HCT116 (cell line): ENCODE data around the gene KIF13A. TPM values are rescaled to one million over a fixed set of nuclear protein-coding genes. Genes with fewer than 3 reads are reported as not detected.

Experiments used
- ATAC-seq: fragments of 200-7000 bp; cut with Tn5 transposase; 2 replicates; pipeline ENCODE4 v1.9.1; 2020; ENCODE audit warnings: mild to moderate bottlenecking, moderate library complexity
- BruUV-seq: library from RNA; stranded (reverse); fragments of 400-500 nt; replicated peaks from 2 replicates; lab custom pipeline; 2021; lab: Mats Ljungman, UMichigan
- CTCF ChIA-PET: fragments of 300-600 bp; sonication (Branson Sonifier 250); formaldehyde crosslinking; loops from one replicate; lab custom pipeline; 2021; ENCODE audit warnings: antibody characterized with exemption; lab: Charles Lee
- POLR2A ChIA-PET: fragments of 300-600, 350-600 bp; sonication (Branson Sonifier 250); formaldehyde crosslinking; loops from one replicate; lab custom pipeline; 2021; ENCODE audit warnings: antibody characterized with exemption; lab: Charles Lee
- RAD21 ChIA-PET, 2 experiments: fragments of 300-600 bp; sonication (Branson Sonifier 250); formaldehyde crosslinking; loops; one replicate each; lab custom pipeline; 2023; ENCODE audit warnings: low total read pairs in 2 of 2; ENCODE audit not compliant: uncharacterized antibody in 2 of 2, unreplicated experiment in 2 of 2, low non-redundant PET in 1 of 2; lab: Charles Lee
- DNase-seq: peaks from one replicate; pipeline ENCODE4 v3.0.0-alpha.2; 2010; ENCODE audit warnings: low read depth, low spot score
- H2AFZ ChIP-seq: fragments of 200-600 bp; shearing (Covaris generic), sonication (generic); 2 replicates; pipeline ENCODE4 v1.6.1; 2017; ENCODE audit warnings: low read depth, mixed run types, mixed read lengths, antibody characterized with exemption, low read length; ENCODE audit not compliant: poor library complexity, severe bottlenecking
- H3K27ac ChIP-seq: 2 replicates; pipeline ENCODE4 v1.5.1; 2012; ENCODE audit warnings: low read depth, low read length
- H3K27me3 ChIP-seq: fragments of 200-600 bp; sonication (generic); 2 replicates; pipeline ENCODE4 v1.6.1; 2016; ENCODE audit warnings: mixed run types, low read length, mixed read lengths; ENCODE audit not compliant: insufficient read depth
- H3K36me3 ChIP-seq, 2 experiments: fragments of 200-500 bp in 1 of 2; fragments of 200-600 bp in 1 of 2; sonication (Bioruptor generic) in 1 of 2; sonication (generic) in 1 of 2; 2 replicates each; pipeline versions ENCODE4 v1.5.1 to v1.6.1; 2014 to 2016; ENCODE audit warnings: low read length in 2 of 2, inconsistent platforms in 1 of 2, mixed read lengths in 1 of 2, mixed run types in 1 of 2; ENCODE audit not compliant: insufficient read depth in 2 of 2, control insufficient read depth in 1 of 2
- H3K4me1 ChIP-seq, 2 experiments: fragments of 200-600 bp in 1 of 2; sonication (generic) in 1 of 2; 2 replicates each; pipeline versions ENCODE4 v1.5.1 to v1.6.1; 2012 to 2017; ENCODE audit warnings: low read length in 2 of 2, inconsistent platforms in 1 of 2, mild to moderate bottlenecking in 1 of 2, mixed read lengths in 1 of 2, mixed run types in 1 of 2, moderate library complexity in 1 of 2; ENCODE audit not compliant: insufficient read depth in 2 of 2, control insufficient read depth in 1 of 2
- H3K4me2 ChIP-seq: fragments of 200-600 bp; sonication (generic); 2 replicates; pipeline ENCODE4 v1.6.1; 2017; ENCODE audit warnings: mixed run types, low read length, mixed read lengths
- H3K4me3 ChIP-seq, 2 experiments: fragments of 200-600 bp in 1 of 2; sonication (generic) in 1 of 2; replicated peaks in 1 of 2; 2 replicates each; pipeline ENCODE4 v1.5.1; 2011 to 2016; ENCODE audit warnings: low read length in 2 of 2, control low read depth in 1 of 2, low read depth in 1 of 2, mild to moderate bottlenecking in 1 of 2, mixed read lengths in 1 of 2, mixed run types in 1 of 2
- H3K79me2 ChIP-seq: fragments of 200-600 bp; sonication (generic); 2 replicates; pipeline ENCODE4 v1.6.1; 2017; ENCODE audit warnings: mild to moderate bottlenecking, mixed run types, low read length, moderate library complexity, mixed read lengths; ENCODE audit not compliant: insufficient read depth
- H3K9ac ChIP-seq: fragments of 200-600 bp; sonication (generic); 2 replicates; pipeline ENCODE4 v1.6.1; 2016; ENCODE audit warnings: low read length, mixed read lengths
- H3K9me2 ChIP-seq: fragments of 200-600 bp; sonication (generic), shearing (Covaris generic); 2 replicates; pipeline ENCODE4 v1.6.1; 2017; ENCODE audit warnings: mixed run types, mild to moderate bottlenecking, moderate library complexity; ENCODE audit not compliant: insufficient read depth
- H3K9me3 ChIP-seq, 2 experiments: fragments of 200-500 bp in 1 of 2; fragments of 200-600 bp in 1 of 2; sonication (Bioruptor generic) in 1 of 2; sonication (generic) in 1 of 2; 2 replicates each; pipeline ENCODE4 v1.6.1; 2014 to 2017; ENCODE audit warnings: low read length in 2 of 2, mixed read lengths in 2 of 2, inconsistent platforms in 1 of 2, low read depth in 1 of 2, mild to moderate bottlenecking in 1 of 2, mixed run types in 1 of 2, moderate library complexity in 1 of 2; ENCODE audit not compliant: control insufficient read depth in 1 of 2, insufficient read depth in 1 of 2
- H4K20me1 ChIP-seq: fragments of 200-600 bp; sonication (generic), shearing (Covaris generic); 2 replicates; pipeline ENCODE4 v1.6.1; 2017; ENCODE audit warnings: mixed run types, mild to moderate bottlenecking, moderate library complexity; ENCODE audit not compliant: insufficient read depth
- ATF3 ChIP-seq: IDR thresholded peaks from 2 replicates; pipeline ENCODE4 v1.6.1; 2012
- CBX3 ChIP-seq: IDR thresholded peaks from 2 replicates; pipeline ENCODE4 v1.6.1; 2012; ENCODE audit warnings: low read depth
- CTCF ChIP-seq, 3 experiments: fragments of 200-600 bp in 1 of 3; sonication (generic) in 1 of 3; IDR thresholded peaks in 2 of 3; conservative IDR thresholded peaks in 1 of 3; 2 replicates each; pipeline ENCODE4 v1.5.1; 2012 to 2017; ENCODE audit warnings: low read depth in 2 of 3, low read length in 2 of 3, antibody characterized with exemption in 1 of 3, borderline replicate concordance in 1 of 3, control low read depth in 1 of 3, mild to moderate bottlenecking in 1 of 3, mixed read lengths in 1 of 3, mixed run types in 1 of 3, moderate library complexity in 1 of 3; ENCODE audit not compliant: insufficient read depth in 1 of 3
- EGR1 ChIP-seq: IDR thresholded peaks from 2 replicates; pipeline ENCODE4 v1.6.1; 2012; ENCODE audit warnings: low read depth
- ELF1 ChIP-seq: IDR thresholded peaks from 2 replicates; pipeline ENCODE4 v1.6.1; 2012; ENCODE audit warnings: low read depth, borderline replicate concordance
- EZH2 ChIP-seq: fragments of 200-600 bp; sonication (generic); IDR thresholded peaks from 2 replicates; pipeline ENCODE4 v1.6.1; 2017; ENCODE audit warnings: antibody characterized with exemption, mixed run types
- EZH2phosphoT487 ChIP-seq: fragments of 200-600 bp; IDR thresholded peaks from 2 replicates; pipeline ENCODE4 v1.6.1; 2018; ENCODE audit warnings: antibody characterized with exemption, borderline replicate concordance
- FOSL1 ChIP-seq: IDR thresholded peaks from 2 replicates; pipeline ENCODE4 v1.6.1; 2012; ENCODE audit warnings: low read depth
- JUND ChIP-seq: IDR thresholded peaks from 2 replicates; pipeline ENCODE4 v1.6.1; 2012
- POLR2A ChIP-seq: IDR thresholded peaks from 2 replicates; pipeline ENCODE4 v1.7.0; 2011; ENCODE audit warnings: borderline replicate concordance; ENCODE audit not compliant: insufficient read depth, insufficient read length; ENCODE audit errors: extremely low read depth
- POLR2AphosphoS5 ChIP-seq: IDR thresholded peaks from 2 replicates; pipeline ENCODE4 v1.6.1; 2011; ENCODE audit warnings: mild to moderate bottlenecking, low read depth, low read length, moderate library complexity
- REST ChIP-seq: IDR thresholded peaks from 2 replicates; pipeline ENCODE4 v1.6.1; 2012; ENCODE audit warnings: low read depth
- SRF ChIP-seq: IDR thresholded peaks from 2 replicates; pipeline ENCODE4 v1.6.1; 2012; ENCODE audit warnings: low read depth
- TCF7L2 ChIP-seq: IDR thresholded peaks from 2 replicates; pipeline ENCODE4 v1.7.0; 2011; ENCODE audit warnings: borderline replicate concordance, inconsistent platforms; ENCODE audit not compliant: insufficient read depth, insufficient read length; ENCODE audit errors: extremely low read depth
- YY1 ChIP-seq: IDR thresholded peaks from 2 replicates; pipeline ENCODE4 v1.6.1; 2011; ENCODE audit warnings: low read length, low read depth, moderate library complexity, mild to moderate bottlenecking; ENCODE audit not compliant: insufficient replicate concordance; ENCODE audit errors: extremely low read depth
- ZBTB33 ChIP-seq: IDR thresholded peaks from 2 replicates; pipeline ENCODE4 v1.6.1; 2011; ENCODE audit warnings: mild to moderate bottlenecking, low read length, moderate library complexity; ENCODE audit not compliant: insufficient replicate concordance; ENCODE audit errors: extremely low read depth
- intact Hi-C: fragments of 100-400 bp; cut with micrococcal nuclease; formaldehyde crosslinking; loops from 2 replicates; pipeline ENCODE4 v1.10.0; 2022
- total RNA-seq: library from RNA; stranded (reverse); gene quantifications from one replicate; pipeline ENCODE4 v1.2.1, GENCODE V29; 2021; ENCODE audit not compliant: unreplicated experiment

Gene KIF13A
- total RNA-seq, 1 experiment from 2014 or later: 23.1 TPM

- TF ChIP-seq ZBTB33 (no peak), CBX3 (no peak), ELF1 (no peak), ATF3 (no peak), EGR1 (no peak), POLR2A (no peak), YY1 (no peak), JUND (no peak)
Observed at GRCh38 chr6:17900011-17900410, 87.4 kb downstream of the KIF13A start (continued).

- no peak overlapping the region for H3K4me2 ChIP-seq
- ATAC-seq (no peak), DNase-seq (no peak)
- intact Hi-C loops: no loop called here
- H3K4me1 ChIP-seq: no peaks in the 10 kb centered on the region
- RAD21 ChIA-PET: no interaction called here
- H3K4me3 ChIP-seq: no peak overlapping the region
- no peaks in the 10 kb centered on the region for H4K20me1 ChIP-seq
- POLR2A ChIA-PET: no interaction called here
- no TSS peak for BruUV-seq
- H3K9me2 ChIP-seq: no peaks in the 10 kb centered on the region
- H3K36me3 ChIP-seq: no peaks in the 10 kb centered on the region; a peak in 1 of 4 replicates
- no peak overlapping the region for H3K9ac ChIP-seq
- H3K27me3 ChIP-seq: no peaks in the 10 kb centered on the region
- peaks cover 5 to 9% of the 10 kb centered on the region in 2 experiments; a peak in 2 of 4 replicates for H3K9me3 ChIP-seq
- CTCF ChIA-PET: no interaction called here
- no peaks in the 10 kb centered on the region for H3K79me2 ChIP-seq
- H3K27ac ChIP-seq: no peak overlapping the region
- H2AFZ ChIP-seq: no peak overlapping the region
- TF ChIP-seq TCF7L2 (no peak), CTCF (IDR thresholded peaks at IDR 0.05 in 2 of 3, conservative IDR thresholded peaks at IDR 0.05 in 1 of 3; ENCODE audit: borderline replicate concordance in 1 of 3, insufficient read depth in 1 of 3, low read depth in 2 of 3, low read length in 2 of 3) (no peak), FOSL1 (no peak), YY1 (no peak), REST (no peak), EZH2 (no peak), SRF (no peak), CBX3 (no peak), POLR2AphosphoS5 (no peak), EZH2phosphoT487 (no peak)
Observed at GRCh38 chr6:17899491-17899890, 87.9 kb downstream of the KIF13A start.
